HUDEP-2 (cell line): ENCODE data around the gene TAP1.
"Not testable (repeated sequence)": the region's sequence is repeated elsewhere in the genome, so short reads cannot be mapped to it uniquely, and the experiment has no call there.

Source experiments
- DNase-seq, 76 experiments: peaks; one replicate each; lab custom pipeline; 2025; ENCODE audit not compliant: unreplicated experiment in 76 of 76; lab: John Stamatoyannopoulos, UW

Gene TAP1

DNA sequence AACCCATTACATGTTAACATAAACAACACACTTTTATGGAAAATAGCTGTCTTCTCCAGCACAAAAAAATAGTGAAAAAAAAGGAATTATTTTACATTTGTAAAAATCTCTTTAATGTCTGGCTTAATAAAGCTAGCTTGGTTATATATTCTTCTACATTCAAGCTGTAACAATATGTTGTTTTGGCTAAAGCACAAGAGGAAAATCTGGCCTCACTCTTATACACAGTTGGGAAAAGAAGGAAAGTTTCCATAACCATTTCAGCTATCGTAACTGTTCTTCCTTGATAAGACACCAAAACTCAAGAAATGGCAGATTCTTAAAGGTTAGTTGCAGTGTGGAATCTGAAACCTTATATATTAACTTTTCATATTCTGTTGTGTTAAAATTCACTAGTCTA is 44.3 kb downstream of the TAP1 start:
- DNase-seq = no peak

DNA sequence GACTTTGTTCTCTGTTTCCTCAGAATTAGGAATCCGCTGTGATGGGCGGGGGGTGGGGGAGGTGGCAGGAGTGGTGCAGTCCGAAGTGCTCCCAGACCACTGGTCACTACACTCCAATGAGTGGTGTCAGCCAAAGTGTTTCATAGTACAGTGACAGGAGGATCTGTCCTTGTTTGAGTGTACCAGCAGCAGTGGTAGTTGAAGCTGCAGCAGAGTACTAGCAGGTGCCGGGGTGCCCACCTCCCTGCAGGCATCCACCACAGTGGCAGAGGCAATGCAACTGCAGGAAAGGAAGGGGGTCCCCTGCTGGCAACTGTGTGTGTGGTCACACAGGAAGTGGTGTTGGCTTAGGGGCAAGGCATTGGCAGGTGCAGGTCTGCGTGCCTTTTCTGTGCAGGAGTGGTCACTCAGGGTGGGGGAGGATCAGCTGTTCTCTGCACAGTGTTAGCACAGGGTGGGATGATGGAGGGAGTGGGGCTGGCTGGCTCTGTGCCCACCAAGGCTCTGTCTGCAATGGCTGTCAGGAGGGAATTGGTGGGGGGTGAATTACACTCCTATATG is 46.4 kb downstream of the TAP1 start:
- no peak for DNase-seq

DNA sequence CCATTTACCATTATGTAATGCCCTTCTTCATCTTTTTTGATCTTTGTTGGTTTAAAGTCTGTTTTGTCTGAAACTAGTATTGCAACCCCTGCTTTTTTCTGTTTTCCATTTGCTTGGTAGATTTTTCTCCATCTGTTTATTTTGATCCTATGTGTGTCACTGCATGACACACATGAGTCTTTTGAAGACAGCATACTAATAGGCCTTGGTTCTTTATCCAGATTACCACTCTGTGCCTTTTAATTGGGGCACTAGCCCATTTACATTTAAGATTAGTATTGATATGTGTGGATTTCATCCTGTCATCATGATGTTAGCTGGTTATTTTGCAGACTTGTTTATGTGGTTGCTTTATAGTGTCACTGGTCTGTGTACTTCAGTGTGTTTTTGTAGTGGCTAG is 48.1 kb downstream of the TAP1 start:
- not testable (repeated sequence) for DNase-seq

DNA sequence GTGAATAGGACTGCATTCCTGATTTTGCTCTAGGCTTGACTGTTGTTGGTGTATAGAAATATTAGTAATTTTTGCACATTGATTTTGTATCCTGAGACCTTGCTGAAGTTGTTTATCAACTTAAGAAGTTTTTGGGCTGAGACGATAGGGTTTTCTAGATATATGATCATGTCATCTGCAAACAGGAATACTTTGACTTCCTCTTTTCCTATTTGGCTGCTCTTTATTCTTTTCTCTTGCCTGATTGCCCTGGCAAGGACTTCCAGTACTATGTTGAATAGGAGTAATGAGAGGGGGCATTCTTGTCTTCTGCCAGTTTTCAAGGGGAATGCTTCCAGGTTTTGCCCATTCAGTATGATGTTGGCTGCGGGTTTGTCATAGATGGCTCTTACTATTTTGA is 50.1 kb downstream of the TAP1 start:
- no peak for DNase-seq

DNA sequence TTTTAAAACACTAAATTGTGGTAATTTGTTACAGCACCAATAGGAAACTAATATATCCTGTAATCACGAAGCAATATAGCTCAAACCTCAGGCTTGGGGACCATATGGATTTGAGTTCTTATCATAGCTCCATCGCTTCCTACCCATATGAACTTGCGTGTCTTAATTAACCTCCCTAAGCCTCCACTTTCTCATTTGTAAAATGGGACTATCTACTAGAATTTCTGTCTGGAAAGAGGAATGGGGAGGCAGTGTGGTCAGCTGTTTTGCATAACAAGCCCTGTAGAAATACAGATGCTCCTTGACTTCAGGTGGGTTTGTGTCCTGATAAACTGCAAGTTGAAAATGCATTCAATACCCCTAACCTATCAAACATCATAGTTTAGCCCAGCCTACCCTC is 53.8 kb downstream of the TAP1 start:
- DNase-seq = no peak

DNA sequence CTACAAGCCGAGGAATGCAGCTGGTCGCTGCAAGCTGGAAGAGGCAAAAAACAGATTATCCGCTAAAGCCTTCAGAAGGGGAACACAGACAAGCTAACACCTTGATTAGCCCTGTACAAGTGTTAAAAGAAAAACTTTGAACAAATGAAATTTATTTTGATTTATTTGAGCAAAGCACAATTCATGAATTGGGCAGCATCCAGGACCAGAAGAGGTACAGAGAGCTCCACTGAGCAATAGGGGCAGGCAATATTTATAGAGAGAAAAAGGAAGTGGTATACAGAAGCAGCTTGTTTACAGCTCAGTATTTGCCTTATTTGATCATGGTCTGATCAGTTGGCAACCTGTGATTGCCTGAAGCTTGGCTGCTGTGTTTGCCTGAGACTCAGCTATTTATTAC is 54.3 kb downstream of the TAP1 start:
- no peak for DNase-seq

DNA sequence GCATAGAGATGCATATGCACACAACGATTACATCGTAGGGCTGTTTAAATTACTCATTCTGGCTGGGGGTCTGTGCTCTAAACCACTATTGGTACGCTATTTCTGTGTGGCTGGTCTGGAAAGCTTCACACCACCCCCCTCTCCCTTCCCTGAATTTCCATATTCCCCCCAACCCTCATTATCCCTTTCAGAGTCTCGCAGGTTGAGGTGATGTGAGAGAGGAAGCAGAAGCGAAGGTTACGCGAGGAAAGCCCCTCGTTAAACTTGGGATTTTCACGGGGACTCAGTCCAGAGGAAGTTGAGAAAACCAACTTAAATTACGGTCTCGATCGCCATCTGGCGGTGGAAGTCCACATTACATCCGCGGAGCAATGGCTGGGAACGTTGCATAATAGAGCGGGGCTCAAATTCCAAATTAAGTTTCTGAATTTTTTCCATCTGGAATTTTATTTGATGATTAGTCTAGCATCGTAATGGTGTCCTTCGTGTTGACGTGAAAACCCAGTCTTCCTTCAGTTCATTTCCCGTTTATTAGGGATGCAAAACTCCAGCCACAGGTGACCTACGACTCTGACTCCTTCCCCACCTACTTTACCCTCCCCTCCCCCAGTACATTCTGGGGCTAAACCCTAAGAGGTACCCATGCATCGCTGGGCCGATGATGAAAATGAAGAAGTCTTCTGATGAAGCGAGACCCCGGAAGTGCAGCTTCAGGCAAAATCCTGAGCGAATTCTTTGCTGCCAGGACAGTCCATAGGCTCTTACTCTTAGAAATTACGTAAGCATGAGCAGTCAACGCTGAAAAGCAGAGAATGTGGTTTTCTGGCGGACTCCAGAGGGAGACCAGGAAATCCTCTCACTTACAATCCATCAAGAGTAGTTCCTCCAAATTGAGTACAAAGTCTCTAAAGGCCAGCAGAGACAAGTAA is 56.4 kb downstream of the TAP1 start:
- DNase-seq = peak in 52 of 76 experiments; percentile 7 to 75 (median 46)
